SK-N-SH (cell line): ENCODE data around the gene GPR183. TPM values are rescaled to one million over a fixed set of nuclear protein-coding genes. Genes with fewer than 3 reads are reported as not detected.
"Not testable (repeated sequence)": the region's sequence is repeated elsewhere in the genome, so short reads cannot be mapped to it uniquely, and the experiment has no call there.

Source experiments
- CTCF ChIA-PET: fragments of 300-600, 350-600 bp; formaldehyde crosslinking; extraction: SDS; loops from one replicate; lab custom pipeline; 2021; lab: Yijun Ruan, JAX
- POLR2A ChIA-PET: fragments of 350-600 bp; sonication (Branson Sonifier 250); formaldehyde crosslinking; extraction: SDS; loops from one replicate; lab custom pipeline; 2020; ENCODE audit warnings: antibody characterized with exemption, inconsistent platforms; lab: Yijun Ruan, JAX
- DNase-seq: peaks from one replicate; pipeline ENCODE4 v3.0.0; 2012
- H2AFZ ChIP-seq: fragments of 200-600 bp; sonication (generic); 2 replicates; pipeline ENCODE4 v1.8.1; 2016; ENCODE audit warnings: antibody characterized with exemption, mild to moderate bottlenecking, low read depth
- H3F3A ChIP-seq: fragments of 200-600 bp; sonication (generic); replicated peaks from 2 replicates; pipeline ENCODE3; 2016; ENCODE audit warnings: antibody characterized with exemption, mild to moderate bottlenecking; ENCODE audit not compliant: insufficient read depth
- H3K27ac ChIP-seq, 2 experiments: fragments of 200-500 bp in 1 of 2; fragments of 200-600 bp in 1 of 2; sonication (Bioruptor generic) in 1 of 2; sonication (generic), shearing (Covaris generic) in 1 of 2; 2 replicates each; pipeline versions ENCODE4 v1.5.1 to v1.6.1; 2014 to 2016; ENCODE audit warnings: low read depth in 2 of 2, inconsistent platforms in 1 of 2, low read length in 1 of 2, mild to moderate bottlenecking in 1 of 2, mixed read lengths in 1 of 2
- H3K27me3 ChIP-seq: fragments of 200-600 bp; sonication (generic), shearing (Covaris generic); 2 replicates; pipeline ENCODE4 v1.6.1; 2016; ENCODE audit warnings: mixed run types; ENCODE audit not compliant: insufficient read depth
- H3K36me3 ChIP-seq, 2 experiments: fragments of 200-500 bp in 1 of 2; fragments of 200-600 bp in 1 of 2; sonication (Bioruptor generic) in 1 of 2; sonication (generic) in 1 of 2; replicated peaks in 1 of 2; 2 replicates each; pipeline versions ENCODE3 to v1.5.1; 2014 to 2016; ENCODE audit warnings: low read length in 1 of 2, mild to moderate bottlenecking in 1 of 2; ENCODE audit not compliant: insufficient read depth in 2 of 2, control insufficient read depth in 1 of 2
- H3K4me1 ChIP-seq, 2 experiments: fragments of 200-500 bp in 1 of 2; fragments of 200-600 bp in 1 of 2; sonication (Bioruptor generic) in 1 of 2; sonication (generic), shearing (Covaris generic) in 1 of 2; 2 replicates each; pipeline versions ENCODE4 v1.5.1 to v1.6.1; 2014 to 2016; ENCODE audit warnings: low read depth in 1 of 2, low read length in 1 of 2, mixed run types in 1 of 2; ENCODE audit not compliant: insufficient read depth in 2 of 2, control insufficient read depth in 1 of 2
- H3K4me2 ChIP-seq: fragments of 200-600 bp; sonication (generic), shearing (Covaris generic); 2 replicates; pipeline ENCODE4 v1.6.1; 2017; ENCODE audit warnings: mixed run types
- H3K4me3 ChIP-seq, 2 experiments: fragments of 200-500 bp in 1 of 2; fragments of 200-600 bp in 1 of 2; sonication (Bioruptor generic) in 1 of 2; sonication (generic), shearing (Covaris generic) in 1 of 2; 2 replicates each; pipeline versions ENCODE4 v1.5.1 to v1.8.1; 2014 to 2016; ENCODE audit warnings: low read depth in 2 of 2, inconsistent platforms in 1 of 2, low read length in 1 of 2, mild to moderate bottlenecking in 1 of 2, mixed read lengths in 1 of 2, moderate library complexity in 1 of 2
- H3K79me2 ChIP-seq: fragments of 200-600 bp; sonication (generic); 2 replicates; pipeline ENCODE4 v1.8.1; 2017; ENCODE audit warnings: mild to moderate bottlenecking; ENCODE audit not compliant: insufficient read depth
- H3K9ac ChIP-seq: fragments of 200-600 bp; sonication (generic); 2 replicates; pipeline ENCODE4 v1.6.1; 2017; ENCODE audit warnings: mixed run types
- H3K9me2 ChIP-seq: fragments of 200-600 bp; sonication (generic); 2 replicates; pipeline ENCODE4 v1.6.1; 2017; ENCODE audit warnings: mixed run types
- H3K9me3 ChIP-seq: fragments of 200-600 bp; sonication (generic); 2 replicates; pipeline ENCODE4 v1.6.1; 2017; ENCODE audit warnings: mixed run types, mild to moderate bottlenecking, moderate library complexity
- H4K20me1 ChIP-seq: fragments of 200-600 bp; sonication (generic); 2 replicates; pipeline ENCODE4 v1.6.1; 2017; ENCODE audit warnings: mild to moderate bottlenecking, mixed run types; ENCODE audit not compliant: insufficient read depth
- EP300 ChIP-seq, 2 experiments: IDR thresholded peaks; 2 replicates each; pipeline versions ENCODE4 v1.4.0 to v1.6.1; 2012; ENCODE audit warnings: borderline replicate concordance in 1 of 2, low read depth in 1 of 2, low read length in 1 of 2
- EZH2phosphoT487 ChIP-seq: fragments of 200-600 bp; sonication (generic); IDR thresholded peaks from 2 replicates; pipeline ENCODE4 v1.6.1; 2017; ENCODE audit warnings: low read depth, mixed run types, mild to moderate bottlenecking, antibody characterized with exemption, moderate library complexity, borderline replicate concordance
- GATA2 ChIP-seq: sonication (generic); formaldehyde crosslinking; IDR thresholded peaks from 2 replicates; pipeline ENCODE4 v1.5.0; 2020; ENCODE audit warnings: mild to moderate bottlenecking, missing genetic modification reagents
- MEF2A ChIP-seq: IDR thresholded peaks from 2 replicates; pipeline ENCODE4 v1.4.0; 2012; ENCODE audit warnings: low read depth, borderline replicate concordance
- MXI1 ChIP-seq: IDR thresholded peaks from 2 replicates; pipeline ENCODE4 v1.6.1; 2012; ENCODE audit warnings: mild to moderate bottlenecking, low read depth, low read length, improper control_type of control experiment
- NRF1 ChIP-seq: IDR thresholded peaks from 2 replicates; pipeline ENCODE4 v1.6.1; 2012; ENCODE audit warnings: low read depth, mild to moderate bottlenecking, low read length
- POLR2AphosphoS5 ChIP-seq: IDR thresholded peaks from 2 replicates; pipeline ENCODE4 v1.6.1; 2012; ENCODE audit warnings: low read depth, low read length
- RAD21 ChIP-seq: IDR thresholded peaks from 2 replicates; pipeline ENCODE4 v1.6.1; 2012; ENCODE audit warnings: mild to moderate bottlenecking, low read length
- RXRA ChIP-seq: IDR thresholded peaks from 2 replicates; pipeline ENCODE4 v1.4.0; 2012; ENCODE audit warnings: low read depth, mild to moderate bottlenecking, borderline replicate concordance
- SMC3 ChIP-seq: IDR thresholded peaks from 2 replicates; pipeline ENCODE4 v1.6.1; 2012; ENCODE audit warnings: low read depth, low read length, improper control_type of control experiment
- TAF1 ChIP-seq: IDR thresholded peaks from 2 replicates; pipeline ENCODE4 v1.6.1; 2012; ENCODE audit warnings: low read depth, mild to moderate bottlenecking, low read length, moderate library complexity, borderline replicate concordance
- TEAD4 ChIP-seq: IDR thresholded peaks from 2 replicates; pipeline ENCODE4 v1.4.0; 2012; ENCODE audit warnings: mild to moderate bottlenecking, borderline replicate concordance; ENCODE audit not compliant: insufficient read depth
- USF1 ChIP-seq: IDR thresholded peaks from 2 replicates; pipeline ENCODE4 v1.4.0; 2012; ENCODE audit warnings: low read depth, borderline replicate concordance
- USF2 ChIP-seq: fragments of 150-350 bp; IDR thresholded peaks from 2 replicates; pipeline ENCODE4 v1.6.1; 2017; ENCODE audit warnings: antibody characterized with exemption, low read length, low read depth, borderline replicate concordance
- ZBTB33 ChIP-seq: IDR thresholded peaks from 2 replicates; pipeline ENCODE4 v1.4.0; 2012; ENCODE audit warnings: low read depth, borderline replicate concordance
- WGBS: methylation state at CpG from one replicate; pipeline ENCODE4 v1.1.6; 2017; ENCODE audit warnings: low lambda C conversion rate; 5-methylcytosine and 5-hydroxymethylcytosine counted together
- polyA plus RNA-seq, 3 experiments: library from polyadenylated mRNA; depleted of rRNA; stranded (reverse); fragments of >200 nt; gene quantifications; 2 replicates each; pipeline ENCODE4 v1.2.3, GENCODE V29; 2012
- TF ChIP-seq, protein P1 (sequence below): fragments of 150-350 bp; IDR thresholded peaks from 2 replicates; pipeline ENCODE4 v1.6.1; 2016; ENCODE audit warnings: mild to moderate bottlenecking, low read depth, low read length

Gene GPR183
- polyA plus RNA-seq, 1 of the 3 experiments (the other 2 are of a cell fraction): 0.07 TPM

DNA sequence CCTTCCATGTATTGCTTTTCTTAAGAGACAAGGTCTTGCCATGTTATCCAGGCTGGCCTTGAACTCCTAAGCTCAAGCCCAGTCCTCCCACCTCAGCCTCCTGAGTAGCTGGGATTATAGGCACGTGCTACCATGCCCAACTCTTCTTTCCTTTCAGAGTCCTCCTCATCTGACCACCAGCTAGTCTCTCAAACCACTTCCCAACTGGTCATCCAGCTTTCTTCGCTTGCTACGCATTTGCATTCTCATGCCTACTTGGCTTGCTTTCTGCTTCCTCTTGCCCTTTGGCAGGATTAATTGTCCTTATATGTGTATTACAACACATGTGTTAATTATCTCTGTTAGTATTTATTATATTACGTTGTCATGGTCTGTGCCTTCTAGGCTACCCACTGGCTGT, 55.3 kb downstream of the GPR183 start (continued):
- no peak for TF ChIP-seq MEF2A
- no peak for TF ChIP-seq TAF1

DNA sequence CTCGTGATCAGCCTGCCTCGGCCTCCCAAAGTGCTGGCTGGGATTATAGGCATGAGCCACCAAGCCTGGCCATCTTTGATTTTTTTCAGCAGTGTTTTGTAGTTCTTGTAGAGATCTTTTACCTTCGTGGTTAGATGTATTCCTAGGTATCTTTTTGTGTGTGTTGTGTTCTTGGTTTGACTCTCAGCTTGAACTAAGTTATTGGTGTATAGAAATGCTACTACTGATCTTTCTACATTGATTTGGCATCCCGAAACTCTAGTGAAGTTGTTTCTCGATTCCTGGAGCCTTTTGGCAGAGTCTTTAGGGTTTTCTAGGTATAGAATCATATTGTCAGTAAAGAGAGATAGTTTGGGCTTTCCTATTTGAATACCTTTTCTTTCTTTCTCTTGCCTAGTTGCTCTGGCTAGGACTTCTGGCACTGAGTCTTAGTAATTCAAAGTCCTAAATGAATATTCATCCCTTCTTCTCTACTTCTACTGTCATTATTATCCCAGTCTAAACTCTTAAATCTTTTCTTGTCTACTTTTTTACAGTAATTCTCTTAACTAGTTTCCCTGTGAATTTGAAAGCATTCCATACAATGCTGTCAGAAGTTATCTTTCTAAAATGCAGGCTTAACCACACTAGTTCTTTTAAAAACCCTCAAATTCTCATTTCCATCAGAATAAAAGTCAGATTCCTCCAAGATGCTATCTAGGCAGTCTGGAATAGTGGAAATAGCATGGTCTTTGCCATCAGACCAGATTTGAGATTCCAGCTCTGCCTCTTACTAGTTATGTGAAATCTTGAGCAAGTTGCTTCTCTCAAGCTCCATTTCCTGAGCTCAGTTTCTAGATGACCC, 56.0 kb downstream of the GPR183 start:
- CTCF ChIA-PET: interaction anchor here (1.0 to 2.2 kb wide), 4 partner anchors 15 to 185 kb away, joined by 3 to 10 read pairs (median 5); no protein-coding TSS in a partner anchor
- no peak overlapping the region for H3K4me3 ChIP-seq
- no peaks in the 10 kb centered on the region for H3F3A ChIP-seq
- no peak for DNase-seq
- WGBS: 83% methylated on average over 5 of the region's 5 CpGs
- peaks cover 18 to 28% of the 10 kb centered on the region in 2 experiments for H3K36me3 ChIP-seq
- H3K9me3 ChIP-seq: no peaks in the 10 kb centered on the region
- POLR2A ChIA-PET: no interaction called here
- no peaks in the 10 kb centered on the region for H3K9me2 ChIP-seq
- no peak overlapping the region for H3K9ac ChIP-seq
- no peak overlapping the region; a peak in 1 of 4 replicates for H3K27ac ChIP-seq
- H3K4me1 ChIP-seq: peaks cover 0 to 2% of the 10 kb centered on the region in 2 experiments; a peak in 1 of 4 replicates
- no peaks in the 10 kb centered on the region; the same call in 1 of the 2 replicates for H3K79me2 ChIP-seq
- H3K27me3 ChIP-seq: no peaks in the 10 kb centered on the region
- no peak overlapping the region for H2AFZ ChIP-seq
- TF ChIP-seq MEF2A (no peak), USF1 (no peak), RAD21 (no peak), NRF1 (no peak), MXI1 (no peak), TAF1 (no peak), TEAD4 (no peak), EP300 (IDR thresholded peaks at IDR 0.05; ENCODE audit: borderline replicate concordance in 1 of 2, low read depth in 1 of 2, low read length in 1 of 2) (no peak), POLR2AphosphoS5 (no peak), SMC3 (no peak), EZH2phosphoT487 (no peak), RXRA (no peak), USF2 (no peak), ZBTB33 (no peak), GATA2 (no peak)
- TF ChIP-seq, protein P1, sequence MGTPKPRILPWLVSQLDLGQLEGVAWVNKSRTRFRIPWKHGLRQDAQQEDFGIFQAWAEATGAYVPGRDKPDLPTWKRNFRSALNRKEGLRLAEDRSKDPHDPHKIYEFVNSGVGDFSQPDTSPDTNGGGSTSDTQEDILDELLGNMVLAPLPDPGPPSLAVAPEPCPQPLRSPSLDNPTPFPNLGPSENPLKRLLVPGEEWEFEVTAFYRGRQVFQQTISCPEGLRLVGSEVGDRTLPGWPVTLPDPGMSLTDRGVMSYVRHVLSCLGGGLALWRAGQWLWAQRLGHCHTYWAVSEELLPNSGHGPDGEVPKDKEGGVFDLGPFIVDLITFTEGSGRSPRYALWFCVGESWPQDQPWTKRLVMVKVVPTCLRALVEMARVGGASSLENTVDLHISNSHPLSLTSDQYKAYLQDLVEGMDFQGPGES: no peak
- H3K4me2 ChIP-seq: no peak overlapping the region
- no peaks in the 10 kb centered on the region for H4K20me1 ChIP-seq

GRCh38 chr13:99249606-99250005, 57.6 kb downstream of the GPR183 start:
- H2AFZ ChIP-seq, H3F3A ChIP-seq, H3K4me2 ChIP-seq, H3K9me2 ChIP-seq, POLR2A ChIA-PET, H4K20me1 ChIP-seq, DNase-seq, H3K9ac ChIP-seq, H3K9me3 ChIP-seq, H3K4me1 ChIP-seq, H3K79me2 ChIP-seq, H3K27me3 ChIP-seq, H3K4me3 ChIP-seq, H3K27ac ChIP-seq: not testable (repeated sequence)
- peaks cover 11 to 14% of the 10 kb centered on the region in 2 experiments for H3K36me3 ChIP-seq
- CTCF ChIA-PET: interaction anchor here (1.3 to 2.9 kb wide), 2 partner anchors 16 to 187 kb away, joined by 4 to 8 read pairs; no protein-coding TSS in a partner anchor
- 94% methylated on average over 2 of the region's 2 CpGs for WGBS
